HG03175 (cell line): ENCODE measurements around the gene DDX31.

Source experiments
- ATAC-seq: cut with Tn5 transposase; IDR thresholded peaks from one replicate; pipeline ENCODE4 v1.9.1; 2021; ENCODE audit warnings: mild to moderate bottlenecking, moderate library complexity; ENCODE audit not compliant: unreplicated experiment

The DDX31 gene

GRCh38 chr9:132548751-132549640 is 120.8 kb downstream of the DDX31 start:
- ATAC-seq, result no peak

- ATAC-seq, result no peak
These were observed 121.6 kb downstream of the DDX31 start for GRCh38 chr9:132547976-132548730.

GRCh38 chr9:132547436-132547835 is 122.3 kb downstream of the DDX31 start:
- ATAC-seq, result no peak

- no peak for ATAC-seq
These were observed 122.7 kb downstream of the DDX31 start for GRCh38 chr9:132547052-132547431.

- no peak for ATAC-seq
These were observed 123.4 kb downstream of the DDX31 start for GRCh38 chr9:132546148-132547051.

GRCh38 chr9:132545578-132545977 is 124.2 kb downstream of the DDX31 start:
- no peak for ATAC-seq

- ATAC-seq, result no peak
These were observed 125.8 kb downstream of the DDX31 start for GRCh38 chr9:132543960-132544359.

- ATAC-seq, result no peak
These were observed 126.5 kb downstream of the DDX31 start for GRCh38 chr9:132543251-132543650.
